RWPE2 (cell line): ENCODE measurements around the gene AJUBA.

ENCODE experiments used
- ATAC-seq: fragments of 200-7000 bp; cut with Tn5 transposase; 3 replicates; pipeline ENCODE4 v1.9.1; 2021; ENCODE audit warnings: low read depth
- DNase-seq: peaks from one replicate; pipeline ENCODE4 v3.0.0-alpha.2; 2020; ENCODE audit warnings: low spot score
- H3K27ac ChIP-seq: fragments of 450-650 bp; 2 replicates; pipeline ENCODE4 v1.5.1; 2017; ENCODE audit warnings: mild to moderate bottlenecking; ENCODE audit not compliant: poor library complexity, severe bottlenecking
- H3K27me3 ChIP-seq: fragments of 250-450 bp; sonication (Bioruptor Pico); 2 replicates; pipeline ENCODE4 v1.5.1; 2021; ENCODE audit warnings: mild to moderate bottlenecking, moderate library complexity; ENCODE audit not compliant: insufficient read depth, poor library complexity, severe bottlenecking
- H3K36me3 ChIP-seq: fragments of 250-450 bp; sonication (Bioruptor Pico); 2 replicates; pipeline ENCODE4 v1.5.1; 2020; ENCODE audit warnings: low read depth, mild to moderate bottlenecking, moderate library complexity
- H3K4me1 ChIP-seq: fragments of 250-450 bp; sonication (Bioruptor Pico); 2 replicates; pipeline ENCODE4 v1.5.1; 2021; ENCODE audit warnings: mild to moderate bottlenecking, moderate library complexity; ENCODE audit not compliant: insufficient read depth, poor library complexity, severe bottlenecking
- H3K4me3 ChIP-seq: fragments of 250-450 bp; sonication (Bioruptor Pico); 2 replicates; pipeline ENCODE4 v1.5.1; 2021; ENCODE audit warnings: mild to moderate bottlenecking, moderate library complexity; ENCODE audit not compliant: severe bottlenecking
- H3K9me3 ChIP-seq: fragments of 250-450 bp; sonication (Bioruptor Pico); 2 replicates; pipeline ENCODE4 v1.5.1; 2021; ENCODE audit warnings: mild to moderate bottlenecking, moderate library complexity; ENCODE audit not compliant: severe bottlenecking
- TF ChIP-seq, protein P1 (sequence below): fragments of 450-650 bp; IDR thresholded peaks from one replicate; pipeline ENCODE4 v1.5.1; 2017; ENCODE audit warnings: mild to moderate bottlenecking, moderate library complexity; ENCODE audit not compliant: poor library complexity, severe bottlenecking

AJUBA gene

DNA sequence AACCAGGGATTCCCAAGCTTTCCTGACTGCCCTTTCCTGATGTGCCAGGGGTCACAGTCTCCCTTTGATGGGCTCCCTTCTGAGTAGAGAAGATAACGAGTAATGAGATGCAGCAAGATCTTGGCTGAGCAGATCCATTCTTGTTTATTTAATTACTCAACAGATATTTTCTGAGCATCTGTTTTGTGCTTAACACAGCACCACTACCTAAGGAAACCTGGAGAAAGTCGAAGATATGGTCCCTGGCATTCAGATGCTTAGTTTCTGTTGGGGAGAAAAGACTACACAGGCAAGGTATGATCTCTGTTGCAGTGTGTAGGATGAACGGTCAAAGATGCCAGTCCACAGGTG is 3.9 kb downstream of the AJUBA start:
- ATAC-seq (no peak), DNase-seq (no peak)
- H3K9me3 ChIP-seq, result no peaks in the 10 kb centered on the region
- H3K27ac ChIP-seq, result peak overlapping the region; percentile 100
- TF ChIP-seq, protein P1, sequence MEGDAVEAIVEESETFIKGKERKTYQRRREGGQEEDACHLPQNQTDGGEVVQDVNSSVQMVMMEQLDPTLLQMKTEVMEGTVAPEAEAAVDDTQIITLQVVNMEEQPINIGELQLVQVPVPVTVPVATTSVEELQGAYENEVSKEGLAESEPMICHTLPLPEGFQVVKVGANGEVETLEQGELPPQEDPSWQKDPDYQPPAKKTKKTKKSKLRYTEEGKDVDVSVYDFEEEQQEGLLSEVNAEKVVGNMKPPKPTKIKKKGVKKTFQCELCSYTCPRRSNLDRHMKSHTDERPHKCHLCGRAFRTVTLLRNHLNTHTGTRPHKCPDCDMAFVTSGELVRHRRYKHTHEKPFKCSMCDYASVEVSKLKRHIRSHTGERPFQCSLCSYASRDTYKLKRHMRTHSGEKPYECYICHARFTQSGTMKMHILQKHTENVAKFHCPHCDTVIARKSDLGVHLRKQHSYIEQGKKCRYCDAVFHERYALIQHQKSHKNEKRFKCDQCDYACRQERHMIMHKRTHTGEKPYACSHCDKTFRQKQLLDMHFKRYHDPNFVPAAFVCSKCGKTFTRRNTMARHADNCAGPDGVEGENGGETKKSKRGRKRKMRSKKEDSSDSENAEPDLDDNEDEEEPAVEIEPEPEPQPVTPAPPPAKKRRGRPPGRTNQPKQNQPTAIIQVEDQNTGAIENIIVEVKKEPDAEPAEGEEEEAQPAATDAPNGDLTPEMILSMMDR, result no peak
- H3K27me3 ChIP-seq, result no peaks in the 10 kb centered on the region
- H3K4me1 ChIP-seq, result peaks cover 50% of the 10 kb centered on the region
- H3K36me3 ChIP-seq, result peaks cover 75% of the 10 kb centered on the region
- H3K4me3 ChIP-seq, result no peak overlapping the region

DNA sequence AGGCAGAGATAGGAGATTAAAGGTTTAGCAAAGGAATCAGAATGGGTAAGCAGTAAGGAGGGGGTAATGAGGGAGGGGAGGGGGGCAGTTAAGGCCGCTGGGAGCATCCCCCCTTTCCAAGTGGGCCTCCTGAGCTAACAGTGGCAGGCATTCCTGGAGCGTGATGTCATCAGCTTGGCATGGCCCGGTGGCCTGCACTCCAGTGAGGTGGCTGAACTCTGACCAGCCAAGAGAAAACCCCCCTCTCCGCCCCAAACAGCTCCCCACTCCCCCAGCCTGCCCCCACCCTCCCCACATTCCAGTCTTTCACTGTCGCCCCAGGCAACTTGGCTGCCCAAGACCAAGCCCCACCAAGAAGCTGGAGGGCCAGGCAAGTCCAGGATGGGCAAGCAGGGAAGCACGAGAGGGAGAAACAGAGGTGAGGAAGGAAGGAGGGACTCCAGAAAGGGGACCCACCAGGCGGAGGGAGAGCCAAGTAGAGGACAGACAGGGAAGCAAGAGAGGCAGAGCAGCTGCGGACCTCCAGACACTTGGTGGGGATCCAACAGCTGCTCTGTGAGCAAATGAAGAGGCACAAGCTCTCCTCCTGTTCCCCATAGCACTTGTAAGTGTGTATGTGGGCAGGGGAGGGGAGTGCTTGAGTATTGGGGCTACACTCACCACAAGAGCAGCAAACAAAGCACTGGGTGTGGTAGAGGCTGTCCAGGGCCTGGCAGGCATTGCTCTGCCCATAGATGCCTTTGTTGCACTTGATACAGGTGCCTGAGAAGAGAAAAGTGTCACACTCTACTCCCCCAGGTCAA is 4.5 kb downstream of the AJUBA start:
- TF ChIP-seq, protein P1, result no peak
- no peaks in the 10 kb centered on the region for H3K27me3 ChIP-seq
- H3K36me3 ChIP-seq, result peaks cover 80% of the 10 kb centered on the region
- no peaks in the 10 kb centered on the region for H3K9me3 ChIP-seq
- ATAC-seq (peak; percentile 37), DNase-seq (peak; percentile 97)
- peaks cover 49% of the 10 kb centered on the region for H3K4me1 ChIP-seq
- H3K4me3 ChIP-seq, result no peak overlapping the region
- peak overlapping the region; percentile 100 for H3K27ac ChIP-seq

DNA sequence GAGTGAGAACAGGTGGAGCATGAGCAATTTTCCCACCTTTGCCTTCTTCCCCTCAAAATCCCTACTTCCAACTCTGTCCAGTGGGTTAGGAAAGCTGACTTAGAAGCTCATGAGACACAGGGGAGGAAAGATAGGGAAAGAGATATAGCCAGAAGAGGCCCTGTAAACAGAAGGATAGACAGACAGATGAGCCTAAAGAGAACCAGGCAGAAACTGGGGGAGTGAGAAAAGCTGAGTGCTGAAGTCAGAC is 5.0 kb downstream of the AJUBA start:
- Histone ChIP-seq H3K4me1 (peaks cover 49% of the 10 kb centered on the region), H3K36me3 (peaks cover 86% of the 10 kb centered on the region), H3K4me3 (no peak overlapping the region), H3K9me3 (no peaks in the 10 kb centered on the region), H3K27me3 (no peaks in the 10 kb centered on the region), H3K27ac (peak overlapping the region; percentile 100)
- DNase-seq, result no peak
- TF ChIP-seq, protein P1, result no peak
- ATAC-seq, result no peak; the same call in 1 of the 3 replicates

DNA sequence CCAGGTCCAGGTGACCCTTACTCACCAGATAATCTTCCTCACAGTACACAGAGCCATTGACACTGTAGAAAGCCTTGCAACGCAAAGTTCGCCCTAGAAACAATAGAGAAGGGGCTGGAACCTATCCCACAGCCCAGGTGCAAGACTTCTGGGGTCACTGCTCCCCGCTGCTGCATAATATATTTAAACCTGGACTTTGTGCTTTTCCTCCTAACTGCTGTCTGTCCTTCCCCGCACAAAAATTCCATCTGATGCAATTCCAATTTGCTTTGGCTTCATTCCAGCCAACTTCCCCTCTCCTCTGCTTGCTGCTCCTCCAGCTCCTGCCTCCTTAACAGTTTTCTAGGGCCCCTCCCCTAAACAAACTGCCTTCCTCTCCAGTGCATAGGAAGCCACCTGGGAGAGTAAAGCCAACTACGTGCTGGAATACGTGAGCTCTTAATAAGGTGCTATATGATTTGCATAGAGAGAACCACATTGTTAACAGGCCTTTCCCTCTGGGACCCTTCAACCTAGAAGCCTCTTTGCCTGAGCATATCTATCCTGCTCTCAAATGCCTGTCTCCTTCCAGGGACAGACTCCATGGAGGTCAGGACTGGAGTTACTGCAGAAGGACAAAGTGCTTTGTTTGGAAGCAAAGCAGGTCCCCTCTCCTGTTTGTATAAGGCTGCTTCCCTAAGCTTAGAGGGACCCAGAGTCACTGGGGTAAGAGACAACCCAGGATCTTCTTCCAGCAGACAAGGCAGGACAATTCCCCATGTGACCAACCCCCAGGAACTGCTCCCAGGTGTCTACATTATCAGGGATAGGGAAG is 5.5 kb downstream of the AJUBA start:
- peaks cover 49% of the 10 kb centered on the region for H3K4me1 ChIP-seq
- peak overlapping the region; percentile 100 for H3K27ac ChIP-seq
- TF ChIP-seq, protein P1, result no peak
- H3K27me3 ChIP-seq, result no peaks in the 10 kb centered on the region
- ATAC-seq (peak; percentile 21; the same call in 2 of the 3 replicates), DNase-seq (no peak)
- peaks cover 91% of the 10 kb centered on the region for H3K36me3 ChIP-seq
- H3K4me3 ChIP-seq, result no peak overlapping the region
- H3K9me3 ChIP-seq, result no peaks in the 10 kb centered on the region
